Stomach (tissue), 19 donors: ENCODE data around the gene PREPL. TPM values are rescaled to one million over a fixed set of nuclear protein-coding genes. Genes with fewer than 3 reads are reported as not detected.

ENCODE experiments used
- DNase-seq, 2 donors: peaks; one replicate each; pipeline versions ENCODE4 v3.0.0 to v3.0.0-alpha.2; 2013 to 2019
- H3K27ac ChIP-seq, 5 donors: fragments of 200-600 bp in 4 of 5; sonication (generic) in 4 of 5; one replicate each; pipeline ENCODE4 v1.5.1; 2013 to 2019; ENCODE audit warnings: mild to moderate bottlenecking in 1 of 5, moderate library complexity in 1 of 5
- H3K27me3 ChIP-seq, 3 donors: fragments of 200-600 bp; sonication (generic); one replicate each; pipeline ENCODE4 v1.5.1; 2017 to 2019; ENCODE audit warnings: mixed run types in 1 of 3
- H3K36me3 ChIP-seq, 4 donors: fragments of 200-600 bp; sonication (generic); 1 replicate in 3 of 4; 2 replicates in 1 of 4; pipeline ENCODE4 v1.5.1; 2016 to 2019
- H3K4me1 ChIP-seq, 4 donors: fragments of 200-600 bp; sonication (generic); one replicate each; pipeline ENCODE4 v1.5.1; 2016 to 2019
- H3K4me3 ChIP-seq, 4 donors: fragments of 200-600 bp; sonication (generic) in 3 of 4; one replicate each; pipeline ENCODE4 v1.5.1; 2016 to 2019; ENCODE audit warnings: mild to moderate bottlenecking in 1 of 4
- H3K9me3 ChIP-seq, 4 donors: fragments of 200-600 bp; sonication (generic); one replicate each; pipeline ENCODE4 v1.5.1; 2016 to 2019
- CTCF ChIP-seq, 7 experiments: fragments of 450-650 bp in 4 of 7; fragments of 200-600 bp in 3 of 7; sonication (generic) in 3 of 7; IDR thresholded peaks; one replicate each; pipeline ENCODE4 v1.5.1; 2016 to 2019; ENCODE audit warnings: antibody characterized with exemption in 7 of 7, control low read depth in 2 of 7, mild to moderate bottlenecking in 1 of 7
- EP300 ChIP-seq: sonication (generic); formaldehyde crosslinking; IDR thresholded peaks from one replicate; pipeline ENCODE4 v1.6.1; 2017; ENCODE audit warnings: antibody characterized with exemption
- POLR2A ChIP-seq, 4 donors: fragments of 450-650 bp; IDR thresholded peaks; one replicate each; pipeline ENCODE4 v1.6.1; 2016; ENCODE audit warnings: antibody characterized with exemption in 4 of 4, control low read depth in 2 of 4, mild to moderate bottlenecking in 1 of 4, moderate library complexity in 1 of 4
- POLR2AphosphoS5 ChIP-seq, 3 donors: sonication (generic); formaldehyde crosslinking; IDR thresholded peaks; one replicate each; pipeline ENCODE4 v1.6.1; 2016; ENCODE audit warnings: antibody characterized with exemption in 3 of 3
- WGBS, 5 donors: extraction: QIAGEN DNeasy Blood & Tissue Kit in 3 of 5; methylation state at CpG; one replicate each; pipeline versions ENCODE4 v1.1.5 to v1.1.7; 2013 to 2018; 5-methylcytosine and 5-hydroxymethylcytosine counted together
- intact Hi-C: fragments of 100-400 bp; cut with DNase I; formaldehyde crosslinking; loops from one replicate; pipeline ENCODE4 v1.15.1; 2023; ENCODE audit warnings: low total_unique reads
- long read RNA-seq, 10 donors: transcript quantifications; one replicate each; lab custom pipeline, GENCODE V29; 2026
- polyA plus RNA-seq, 3 donors: library from polyadenylated mRNA; stranded (reverse); fragments of 200-250 nt; gene quantifications; one replicate each; pipeline ENCODE4 v1.2.3, GENCODE V29; 2013
- total RNA-seq, 5 donors: library from RNA; depleted of rRNA; stranded (reverse); fragments of >200 nt; gene quantifications; one replicate each; pipeline versions ENCODE4 v1.1.0 to v1.2.3, GENCODE V29; 2014 to 2016
- donor health status: healthy with polysubstance abuse.
- donor health status: Bipolar disorder and iron deficiency.
- donor health status: healthy.

PREPL gene
- total RNA-seq, result 10 to 100 TPM; 15.9 to 65.0 (median 33.3) TPM
- polyA plus RNA-seq, result 10 to 100 TPM in 2 of 3 donors, 1 to 10 TPM in 1; 8.1 to 11.9 (median 11.7) TPM
- long read RNA-seq, donor 1, result 0 reads
- long read RNA-seq, donor 2, full-length matches to known transcripts, result 2 of 2 reads
- long read RNA-seq, donor 2, partial matches to known transcripts, result 0 of 2 reads
- long read RNA-seq, donor 2, other reads (novel, unspliced or antisense), result 0 of 2 reads
- long read RNA-seq, donor 3, result 0 reads
- long read RNA-seq, donor 4, result 0 reads
- long read RNA-seq, donor 5, partial matches to known transcripts, result 0 of 1 reads
- long read RNA-seq, donor 5, other reads (novel, unspliced or antisense), result 0 of 1 reads
- long read RNA-seq, donor 6, result 0 reads
- long read RNA-seq, donor 7, result 0 reads
- long read RNA-seq, donor 8, full-length matches to known transcripts, result 4 of 4 reads
- long read RNA-seq, donor 8, partial matches to known transcripts, result 0 of 4 reads
- long read RNA-seq, donor 8, other reads (novel, unspliced or antisense), result 0 of 4 reads
- long read RNA-seq, donor 9, result 0 reads
- long read RNA-seq, donor 10, full-length matches to known transcripts, result 3 of 3 reads
- long read RNA-seq, donor 10, partial matches to known transcripts, result 0 of 3 reads
- long read RNA-seq, donor 10, other reads (novel, unspliced or antisense), result 0 of 3 reads

DNA sequence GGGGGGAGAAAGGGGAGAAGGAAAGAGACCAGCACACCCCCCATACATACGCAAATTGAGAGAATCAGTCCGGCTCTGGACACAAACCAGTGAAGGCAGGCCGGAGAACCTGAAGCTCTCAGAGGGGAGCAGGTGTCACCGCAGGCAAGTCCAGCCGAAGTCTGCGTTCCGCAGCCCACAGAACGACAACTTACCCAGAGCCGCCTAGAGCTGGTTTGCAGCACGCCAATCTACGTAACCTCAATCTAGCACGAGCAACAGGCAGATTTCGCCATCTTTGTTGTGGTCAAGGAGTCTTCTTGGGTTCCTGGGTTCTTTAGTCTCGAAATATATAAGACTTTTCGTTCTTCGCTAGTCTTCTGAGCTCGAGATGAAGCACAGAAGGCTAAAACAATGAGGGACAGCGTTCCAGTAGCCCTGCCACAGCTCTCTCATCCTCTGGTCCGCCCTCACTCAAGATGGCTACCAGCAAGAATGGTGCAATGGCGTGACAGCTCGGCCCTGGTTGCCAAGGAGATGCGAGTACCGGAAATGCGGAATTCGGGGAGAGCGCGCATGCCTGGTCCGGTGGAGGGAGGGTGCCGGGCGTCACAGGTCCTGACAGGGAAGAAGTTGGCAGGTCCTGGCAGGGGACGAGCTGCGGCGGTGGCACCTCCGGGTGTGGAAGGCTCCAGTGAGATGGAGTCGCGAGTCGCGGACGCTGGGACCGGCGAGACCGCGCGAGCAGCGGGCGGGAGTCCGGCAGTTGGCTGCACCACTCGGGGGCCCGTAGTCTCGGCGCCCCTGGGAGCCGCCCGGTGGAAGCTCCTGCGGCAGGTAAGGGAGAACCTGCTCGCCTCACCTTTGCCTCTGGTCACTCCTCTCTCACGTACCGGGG lies at the start of gene PREPL, which contains the start of gene CAMKMT:
PREPL (minus strand) TSS at position 165 of the 877 bp plus-strand sequence. CDS start 15,152 bp downstream, outside the sequence.
CAMKMT (plus strand) TSS at position 618 of the 877 bp plus-strand sequence.
- H3K9me3 ChIP-seq, result no peaks in the 10 kb centered on the region
- H3K4me3 ChIP-seq, result peak within 1 kb of the TSS; percentile 72 to 87 (median 82)
- no peaks in the 10 kb centered on the region for H3K27me3 ChIP-seq
- no peaks in the 10 kb centered on the region for H3K36me3 ChIP-seq
- intact Hi-C loops, result no loop called here
- peak; percentile 99 for DNase-seq
- peak; percentile 80 to 89 (median 88) for TF ChIP-seq POLR2AphosphoS5 (IDR thresholded peaks at IDR 0.05)
- TF ChIP-seq POLR2A (IDR thresholded peaks at IDR 0.05), result peak in 1 of 4 donors; percentile 69
- TF ChIP-seq EP300, result no peak
- peak in 1 of 7 experiments; percentile 6 for TF ChIP-seq CTCF (IDR thresholded peaks at IDR 0.05)
- 0% methylated on average over 23 to 57 of the region's 57 CpGs for WGBS, 5 donors
- H3K4me1 ChIP-seq, result peaks cover 18 to 54% (median 35%) of the 10 kb centered on the region in 4 donors
- peak within 1 kb of the TSS; percentile 92 to 98 (median 94) for H3K27ac ChIP-seq

- Histone ChIP-seq H3K4me1 (no peaks in the 10 kb centered on the region), H3K9me3 (no peaks in the 10 kb centered on the region), H3K4me3 (no peak overlapping the region), H3K36me3 (no peaks in the 10 kb centered on the region), H3K27ac (no peak overlapping the region), H3K27me3 (no peaks in the 10 kb centered on the region)
- TF ChIP-seq CTCF (IDR thresholded peaks at IDR 0.05), result no peak
- no peak for TF ChIP-seq EP300
- no peak for TF ChIP-seq POLR2AphosphoS5 (IDR thresholded peaks at IDR 0.05)
- no peak for TF ChIP-seq POLR2A (IDR thresholded peaks at IDR 0.05)
- WGBS, 5 donors, result 79 to 91% (median 88%) methylated on average over 6 of the region's 6 CpGs
- DNase-seq, result no peak
- intact Hi-C loops, result loop anchor here (10.0 kb wide), 1 partner anchor 556 kb away; no protein-coding TSS in a partner anchor
Measured at GRCh38 chr2:44398243-44398897, 37.1 kb upstream of the PREPL start.

DNA sequence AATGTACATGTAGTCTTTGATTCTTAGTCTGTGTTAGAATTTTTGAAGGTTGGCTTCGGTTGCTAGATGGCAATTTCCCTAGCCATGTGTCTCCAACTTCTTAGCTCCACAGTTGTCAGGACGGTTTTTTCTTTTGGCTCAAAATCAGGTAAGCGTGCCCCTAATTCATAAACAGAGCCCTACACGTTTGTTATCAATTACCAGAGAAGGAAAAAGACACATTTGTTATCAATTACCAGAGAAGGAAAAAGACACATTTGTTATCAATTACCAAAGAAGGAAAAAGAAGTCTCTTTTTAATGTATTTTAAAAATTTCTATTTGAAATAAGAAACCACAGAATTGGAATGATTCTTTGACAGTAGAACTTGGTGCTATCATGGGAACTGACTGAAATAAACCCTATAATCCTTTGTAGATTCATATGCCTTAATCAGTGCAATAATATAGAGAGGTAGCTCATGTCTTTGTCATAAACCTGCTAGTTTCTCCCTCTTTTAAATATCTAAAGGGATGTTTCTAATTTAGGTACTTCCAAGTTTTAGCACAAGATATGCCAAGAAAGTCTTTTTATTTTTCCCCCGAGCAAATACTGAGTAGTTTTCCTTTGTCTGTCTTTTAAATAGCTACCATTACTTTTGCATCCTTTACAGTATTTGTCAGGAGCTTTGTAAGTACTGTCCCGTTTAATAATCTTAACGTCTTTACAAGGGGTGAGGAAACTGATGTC lies 36.3 kb upstream of the PREPL start:
- TF ChIP-seq EP300 (no peak), CTCF (IDR thresholded peaks at IDR 0.05) (no peak), POLR2AphosphoS5 (IDR thresholded peaks at IDR 0.05) (no peak), POLR2A (IDR thresholded peaks at IDR 0.05) (no peak)
- Histone ChIP-seq H3K4me1 (no peaks in the 10 kb centered on the region), H3K27ac (no peak overlapping the region), H3K36me3 (no peaks in the 10 kb centered on the region), H3K27me3 (no peaks in the 10 kb centered on the region), H3K9me3 (no peaks in the 10 kb centered on the region), H3K4me3 (no peak overlapping the region)
- 48 to 65% (median 52%) methylated on average over 7 of the region's 7 CpGs for WGBS, 5 donors
- intact Hi-C loops, result loop anchor here (10.0 kb wide), 1 partner anchor 557 kb away; no protein-coding TSS in a partner anchor
- no peak for DNase-seq
